H9 (cell line): Measurements from ENCODE around the gene RGS3. TPM values are rescaled to one million over a fixed set of nuclear protein-coding genes. Genes with fewer than 3 reads are reported as not detected.
A peak's percentile ranks its signal among the peaks of the same experiment; 100 is the strongest.

Source experiments
- DNase-seq: peaks from one replicate; pipeline ENCODE4 v3.0.0-alpha.2; 2017
- H2AFZ ChIP-seq: one replicate; pipeline ENCODE4 v1.6.1; 2013; ENCODE audit warnings: mild to moderate bottlenecking, low read length, control low read depth, moderate library complexity
- H2AK5ac ChIP-seq: 2 replicates; pipeline ENCODE4 v1.6.1; 2013; ENCODE audit warnings: low read length, control low read depth, mixed read lengths; ENCODE audit not compliant: insufficient read length
- H2BK120ac ChIP-seq: one replicate; pipeline ENCODE4 v1.6.1; 2013; ENCODE audit warnings: low read depth, mild to moderate bottlenecking, low read length, control low read depth, inconsistent platforms; ENCODE audit not compliant: poor library complexity, severe bottlenecking
- H2BK12ac ChIP-seq: 2 replicates; pipeline ENCODE4 v1.6.1; 2013; ENCODE audit warnings: low read length, control low read depth, mixed read lengths, low read depth; ENCODE audit not compliant: insufficient read length
- H2BK15ac ChIP-seq: 2 replicates; pipeline ENCODE4 v1.6.1; 2013; ENCODE audit warnings: low read depth, low read length, control low read depth
- H2BK20ac ChIP-seq: one replicate; pipeline ENCODE4 v1.6.1; 2013; ENCODE audit warnings: low read depth, mild to moderate bottlenecking, low read length, control low read depth, inconsistent platforms; ENCODE audit not compliant: poor library complexity, severe bottlenecking
- H2BK5ac ChIP-seq: 2 replicates; pipeline ENCODE4 v1.6.1; 2013; ENCODE audit warnings: low read length, control low read depth, mixed read lengths; ENCODE audit not compliant: insufficient read length
- H3K14ac ChIP-seq: 2 replicates; pipeline ENCODE4 v1.6.1; 2013; ENCODE audit warnings: low read length, control low read depth; ENCODE audit not compliant: insufficient read depth
- H3K18ac ChIP-seq: 2 replicates; pipeline ENCODE4 v1.6.1; 2013; ENCODE audit warnings: low read depth, mild to moderate bottlenecking, mixed read lengths, low read length, control low read depth; ENCODE audit not compliant: insufficient read length
- H3K23ac ChIP-seq: 2 replicates; pipeline ENCODE4 v1.6.1; 2013; ENCODE audit warnings: low read length, control low read depth, mixed read lengths, low read depth; ENCODE audit not compliant: insufficient read length
- H3K23me2 ChIP-seq: 2 replicates; pipeline ENCODE4 v1.6.1; 2013; ENCODE audit warnings: low read depth, mild to moderate bottlenecking, mixed read lengths, low read length, control low read depth; ENCODE audit not compliant: insufficient read length, poor library complexity, severe bottlenecking
- H3K27ac ChIP-seq: 2 replicates; pipeline ENCODE4 v1.5.1; 2013; ENCODE audit warnings: low read length, control low read depth, mixed read lengths, low read depth; ENCODE audit not compliant: insufficient read length
- H3K27me3 ChIP-seq: 2 replicates; pipeline ENCODE4 v1.6.1; 2013; ENCODE audit warnings: low read length, control low read depth, inconsistent platforms; ENCODE audit not compliant: insufficient read depth
- H3K4ac ChIP-seq: 2 replicates; pipeline ENCODE4 v1.6.1; 2013; ENCODE audit warnings: low read depth, mild to moderate bottlenecking, control low read depth, inconsistent platforms, low read length, moderate library complexity
- H3K4me1 ChIP-seq: 2 replicates; pipeline ENCODE4 v1.6.1; 2013; ENCODE audit warnings: low read length, control low read depth, inconsistent platforms; ENCODE audit not compliant: insufficient read depth
- H3K4me2 ChIP-seq: 2 replicates; pipeline ENCODE4 v1.6.1; 2013; ENCODE audit warnings: low read length, control low read depth, mixed read lengths; ENCODE audit not compliant: insufficient read length, insufficient read depth
- H3K56ac ChIP-seq: 2 replicates; pipeline ENCODE4 v1.6.1; 2013; ENCODE audit warnings: low read depth, mild to moderate bottlenecking, mixed read lengths, low read length, control low read depth; ENCODE audit not compliant: insufficient read length
- H3K79me1 ChIP-seq: 2 replicates; pipeline ENCODE4 v1.6.1; 2013; ENCODE audit warnings: low read depth, mild to moderate bottlenecking, moderate library complexity, low read length, control low read depth, inconsistent platforms; ENCODE audit not compliant: insufficient read depth, poor library complexity, severe bottlenecking
- H3K79me2 ChIP-seq: 2 replicates; pipeline ENCODE4 v1.6.1; 2013; ENCODE audit warnings: low read length, control low read depth, inconsistent platforms; ENCODE audit not compliant: insufficient read depth
- H3K9ac ChIP-seq: 2 replicates; pipeline ENCODE4 v1.6.1; 2013; ENCODE audit warnings: low read length, control low read depth, mixed read lengths; ENCODE audit not compliant: insufficient read length; ENCODE audit errors: extremely low read depth
- H3K9me3 ChIP-seq: one replicate; pipeline ENCODE4 v1.6.1; 2013; ENCODE audit warnings: low read depth, low read length, inconsistent platforms; ENCODE audit not compliant: control insufficient read depth
- H3T11ph ChIP-seq: one replicate; pipeline ENCODE4 v1.6.1; 2013; ENCODE audit warnings: mild to moderate bottlenecking, low read length, control low read depth, inconsistent platforms
- H4K20me1 ChIP-seq: one replicate; pipeline ENCODE4 v1.6.1; 2013; ENCODE audit not compliant: control insufficient read depth, insufficient read length, insufficient read depth
- H4K5ac ChIP-seq: 2 replicates; pipeline ENCODE4 v1.6.1; 2013; ENCODE audit warnings: low read depth, mild to moderate bottlenecking, mixed read lengths, low read length, control low read depth; ENCODE audit not compliant: insufficient read length
- H4K8ac ChIP-seq: replicated peaks from 2 replicates; pipeline ENCODE4 v1.6.1; 2013; ENCODE audit warnings: low read length, control low read depth, mixed read lengths, low read depth; ENCODE audit not compliant: insufficient read length
- H4K91ac ChIP-seq: 2 replicates; pipeline ENCODE4 v1.6.1; 2013; ENCODE audit warnings: low read depth, mild to moderate bottlenecking, moderate library complexity, mixed read lengths, low read length, control low read depth; ENCODE audit not compliant: insufficient read length
- H3K27ac Mint-ChIP-seq, 3 experiments: 2 replicates in 2 of 3; 3 replicates in 1 of 3; pipeline ENCODE4 v1.8.0; 2020 to 2021; ENCODE audit warnings: mixed read lengths in 3 of 3, mild to moderate bottlenecking in 1 of 3, moderate library complexity in 1 of 3
- H3K27me3 Mint-ChIP-seq: 2 replicates; pipeline ENCODE4 v1.8.0; 2021; ENCODE audit warnings: low read depth, mild to moderate bottlenecking, moderate library complexity, mixed read lengths
- H3K36me3 Mint-ChIP-seq, 3 experiments: 2 replicates in 2 of 3; 3 replicates in 1 of 3; pipeline ENCODE4 v1.8.0; 2020 to 2021; ENCODE audit warnings: low read depth in 3 of 3, mixed read lengths in 3 of 3; ENCODE audit not compliant: insufficient read depth in 1 of 3
- H3K4me1 Mint-ChIP-seq, 2 experiments: 2 replicates each; pipeline ENCODE4 v1.8.0; 2020; ENCODE audit warnings: mixed read lengths in 2 of 2
- H3K4me3 Mint-ChIP-seq, 2 experiments: 2 replicates in 1 of 2; 3 replicates in 1 of 2; pipeline ENCODE4 v1.8.0; 2020 to 2021; ENCODE audit warnings: mild to moderate bottlenecking in 2 of 2, mixed read lengths in 2 of 2, moderate library complexity in 1 of 2
- H3K9me3 Mint-ChIP-seq, 2 experiments: 2 replicates in 1 of 2; 3 replicates in 1 of 2; pipeline ENCODE4 v1.8.0; 2020; ENCODE audit warnings: mild to moderate bottlenecking in 2 of 2, mixed read lengths in 2 of 2, moderate library complexity in 1 of 2
- WGBS: extraction: QIAGEN DNeasy Blood & Tissue Kit; methylation state at CpG from one replicate; pipeline ENCODE4 v1.1.7; 2013; ENCODE audit warnings: missing lambda C conversion rate, low lambda C conversion rate, mixed read lengths; ENCODE audit not compliant: insufficient read length; ENCODE audit errors: extremely low coverage; 5-methylcytosine and 5-hydroxymethylcytosine counted together
- total RNA-seq: library from RNA; stranded (reverse); gene quantifications from 2 replicates; pipeline ENCODE4 v1.2.1, GENCODE V29; 2021
- TF ChIP-seq, protein P1 (sequence below): fragments of 200-600 bp; sonication (generic); conservative IDR thresholded peaks from 3 replicates; pipeline ENCODE4 v1.8.0; 2021; ENCODE audit warnings: antibody characterized with exemption, mild to moderate bottlenecking

The RGS3 gene
- total RNA-seq, 1 experiment from 2014 or later = 13.9 TPM

DNA sequence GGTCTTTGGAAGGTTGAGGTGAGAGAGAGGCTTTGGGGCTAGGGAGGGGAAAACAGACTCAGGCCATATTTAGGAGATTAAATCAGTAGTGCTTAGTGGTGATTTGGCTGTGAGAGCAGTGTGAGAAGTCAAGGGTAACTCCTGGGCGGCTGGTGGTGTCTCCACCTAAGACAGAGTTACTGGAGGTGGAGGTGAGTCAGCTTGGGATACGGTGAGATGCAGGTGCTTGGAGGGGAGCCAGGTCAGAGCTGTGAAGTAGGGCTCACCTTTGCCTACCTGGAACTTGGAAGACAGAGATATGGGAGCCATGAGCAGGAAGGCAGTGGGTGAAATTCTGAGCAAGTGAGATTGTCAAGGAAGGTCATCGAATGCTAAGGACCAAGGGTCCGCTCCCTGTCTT is 24.5 kb downstream of the RGS3 start:
- H3K79me2 ChIP-seq = no peaks in the 10 kb centered on the region
- H3K56ac ChIP-seq = no peak overlapping the region
- H4K8ac ChIP-seq = no peak overlapping the region
- no peak overlapping the region for H2AK5ac ChIP-seq
- H4K20me1 ChIP-seq = no peaks in the 10 kb centered on the region
- no peaks in the 10 kb centered on the region for H3K79me1 ChIP-seq
- Mint-ChIP-seq H3K27ac (peak overlapping the region in 1 of 3 experiments; percentile 47; a peak in 1 of 7 replicates), H3K4me1 (peaks cover 4 to 9% of the 10 kb centered on the region in 2 experiments), H3K27me3 (peaks cover 2% of the 10 kb centered on the region; the same call in 1 of the 2 replicates), H3K4me3 (no peak overlapping the region), H3K9me3 (no peaks in the 10 kb centered on the region), H3K36me3 (peaks cover 0 to 4% (median 0%) of the 10 kb centered on the region in 3 experiments; a peak in 2 of 7 replicates)
- no peak overlapping the region for H2BK20ac ChIP-seq
- no peak overlapping the region for H2AFZ ChIP-seq
- no CpG with 5 or more reads among the region's 4 CpGs for WGBS
- no peak overlapping the region for H3K27ac ChIP-seq
- H3K4ac ChIP-seq = no peak overlapping the region
- no peaks in the 10 kb centered on the region for H3K23me2 ChIP-seq
- no peak overlapping the region for H3K9ac ChIP-seq
- H2BK5ac ChIP-seq = no peak overlapping the region
- H3K23ac ChIP-seq = no peak overlapping the region
- no peak overlapping the region for H2BK15ac ChIP-seq
- no peak overlapping the region for H3K14ac ChIP-seq
- H3K9me3 ChIP-seq = no peaks in the 10 kb centered on the region
- no peak overlapping the region for H3T11ph ChIP-seq
- H3K4me1 ChIP-seq = no peaks in the 10 kb centered on the region; the same call in 1 of the 2 replicates
- no peak overlapping the region for H4K91ac ChIP-seq
- no peak overlapping the region for H3K18ac ChIP-seq
- H2BK12ac ChIP-seq = no peak overlapping the region
- H4K5ac ChIP-seq = no peak overlapping the region
- DNase-seq = no peak
- TF ChIP-seq, protein P1, sequence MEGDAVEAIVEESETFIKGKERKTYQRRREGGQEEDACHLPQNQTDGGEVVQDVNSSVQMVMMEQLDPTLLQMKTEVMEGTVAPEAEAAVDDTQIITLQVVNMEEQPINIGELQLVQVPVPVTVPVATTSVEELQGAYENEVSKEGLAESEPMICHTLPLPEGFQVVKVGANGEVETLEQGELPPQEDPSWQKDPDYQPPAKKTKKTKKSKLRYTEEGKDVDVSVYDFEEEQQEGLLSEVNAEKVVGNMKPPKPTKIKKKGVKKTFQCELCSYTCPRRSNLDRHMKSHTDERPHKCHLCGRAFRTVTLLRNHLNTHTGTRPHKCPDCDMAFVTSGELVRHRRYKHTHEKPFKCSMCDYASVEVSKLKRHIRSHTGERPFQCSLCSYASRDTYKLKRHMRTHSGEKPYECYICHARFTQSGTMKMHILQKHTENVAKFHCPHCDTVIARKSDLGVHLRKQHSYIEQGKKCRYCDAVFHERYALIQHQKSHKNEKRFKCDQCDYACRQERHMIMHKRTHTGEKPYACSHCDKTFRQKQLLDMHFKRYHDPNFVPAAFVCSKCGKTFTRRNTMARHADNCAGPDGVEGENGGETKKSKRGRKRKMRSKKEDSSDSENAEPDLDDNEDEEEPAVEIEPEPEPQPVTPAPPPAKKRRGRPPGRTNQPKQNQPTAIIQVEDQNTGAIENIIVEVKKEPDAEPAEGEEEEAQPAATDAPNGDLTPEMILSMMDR = no peak
- no peaks in the 10 kb centered on the region for H3K27me3 ChIP-seq
- H2BK120ac ChIP-seq = no peak overlapping the region
- H3K4me2 ChIP-seq = no peak overlapping the region
